A549 treated with ZK216348 at 1 μM for 4 hours (cell line): Measurements from ENCODE around the gene NKAP. TPM values are rescaled to one million over a fixed set of nuclear protein-coding genes. Genes with fewer than 3 reads are reported as not detected.

Experiments
- total RNA-seq: library from RNA; stranded (reverse); fragments of 200-300 nt; extraction: Qiagen RNA extraction; gene quantifications from 5 replicates; pipeline ENCODE4 v1.2.3, GENCODE V29; 2022; ENCODE audit warnings: low read depth

NKAP gene
- 7.3 to 14.4 TPM (median 7.9 TPM) in 5 replicates for total RNA-seq

DNA sequence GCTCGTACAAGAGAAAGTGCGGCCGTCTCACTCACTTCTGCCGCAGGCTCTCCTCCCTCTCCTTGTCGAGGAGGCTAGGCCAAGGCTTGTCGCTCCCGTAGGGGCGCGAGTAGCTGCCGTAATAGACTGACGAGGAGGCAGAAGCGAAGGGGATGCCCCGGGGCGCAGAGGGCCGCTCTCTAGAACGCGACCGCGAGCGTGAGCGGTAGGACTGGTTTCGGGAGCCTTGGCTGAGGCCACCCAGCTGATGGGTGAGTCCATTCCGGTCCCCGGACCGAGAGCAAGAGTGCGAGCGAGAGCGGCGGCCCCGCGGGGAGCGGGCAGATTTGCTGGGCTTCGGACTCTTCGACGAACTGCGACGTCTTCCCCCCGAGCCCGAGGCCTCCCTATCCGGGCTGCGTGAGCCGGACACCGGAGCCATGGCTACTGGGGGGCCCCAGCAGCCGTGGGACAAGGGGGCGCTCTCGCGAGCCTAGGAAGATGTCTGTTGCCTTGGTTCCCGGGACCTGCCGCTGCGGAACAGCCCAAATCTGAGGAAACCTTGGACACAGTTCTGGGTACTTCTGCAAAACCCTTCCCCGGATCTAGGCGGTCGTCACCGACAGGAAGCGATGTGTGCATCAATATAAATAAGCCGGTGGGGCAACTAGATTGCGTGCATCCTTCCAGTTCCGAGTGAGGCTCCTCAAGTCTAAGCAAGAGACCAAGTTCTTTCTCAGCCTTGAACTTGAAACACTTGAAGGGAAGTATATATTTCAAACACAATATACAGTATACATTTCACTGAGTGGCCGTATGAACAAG lies at the start of gene NKAP:
NKAP (minus strand) TSS at position 567 of the 804 bp plus-strand sequence; CDS start at position 421, 146 bp downstream.

DNA sequence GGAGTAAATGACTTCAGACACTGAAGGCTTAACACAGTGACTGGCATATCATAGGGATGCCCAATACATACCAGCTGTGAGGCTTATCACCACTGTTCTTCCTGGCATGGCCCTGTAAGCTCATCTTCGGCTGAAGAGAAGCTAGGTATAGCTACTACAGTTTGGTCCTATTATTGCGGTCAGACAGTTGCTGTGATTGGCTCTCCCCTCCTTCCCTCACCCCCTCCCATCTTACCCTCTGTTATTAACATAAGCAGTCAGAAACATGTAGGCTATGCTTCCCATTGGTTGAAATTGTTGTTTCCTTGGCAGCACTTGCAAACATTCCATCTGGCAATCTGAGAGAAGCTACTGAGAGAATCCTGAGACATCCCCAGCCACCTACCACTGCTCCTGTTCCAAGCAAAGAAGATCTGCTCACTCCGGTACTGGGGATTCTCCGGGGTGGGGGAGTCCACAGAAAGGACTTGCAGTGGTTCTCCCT lies 47.7 kb downstream of the NKAP start, which contains the start of gene AKAP14:
AKAP14 (plus strand) TSS at position 51 of the 484 bp plus-strand sequence. CDS start 7,331 bp downstream, outside the sequence.

DNA sequence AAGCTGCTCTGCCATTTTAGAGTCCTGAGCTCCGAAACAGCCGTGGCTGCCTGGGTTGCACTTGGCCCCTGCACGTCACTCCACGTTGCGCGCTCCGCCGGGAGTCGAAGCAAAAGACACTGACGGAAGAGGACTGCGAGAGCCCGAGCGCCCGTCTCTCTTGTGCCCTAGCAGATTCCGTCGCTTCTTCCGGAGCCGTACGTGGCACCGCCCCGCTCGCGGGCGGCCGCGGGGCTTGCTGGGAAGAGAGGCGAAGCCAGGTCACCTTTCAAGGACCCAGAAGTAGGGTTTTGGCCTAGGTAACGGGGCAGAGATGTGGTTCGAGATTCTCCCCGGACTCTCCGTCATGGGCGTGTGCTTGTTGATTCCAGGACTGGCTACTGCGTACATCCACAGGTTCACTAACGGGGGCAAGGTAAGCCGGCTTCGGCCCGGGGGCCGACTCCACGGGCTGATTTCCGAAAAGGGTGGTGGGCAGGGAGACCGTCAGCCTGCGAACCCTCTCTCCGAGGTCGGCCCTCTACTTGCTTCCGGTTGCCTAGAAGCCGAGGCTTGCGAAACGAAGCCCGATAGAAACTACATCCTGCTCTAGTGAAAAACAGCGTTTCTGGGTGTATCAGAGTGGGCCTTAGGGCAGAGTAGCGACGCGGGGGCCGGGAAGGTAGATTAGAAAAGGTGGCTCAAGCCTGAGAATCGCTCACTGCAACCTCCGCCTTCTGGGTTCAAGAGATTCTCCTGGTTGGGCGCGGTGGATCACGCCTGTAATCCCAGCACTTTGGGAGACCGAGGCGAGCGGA lies 71.8 kb downstream of the NKAP start, which contains the start of the genes NDUFA1 and RNF113A:
NDUFA1 (plus strand) TSS at position 234 of the 797 bp plus-strand sequence; CDS start at position 314, 80 bp downstream.
RNF113A (minus strand) TSS at position 135 of the 797 bp plus-strand sequence; CDS start at position 15, 120 bp downstream.

Other genes starting within 250 kb of the NKAP start
- gene SOWAHD, start 185.2 kb downstream of the NKAP start, total RNA-seq: 0.29 TPM in 1 of 5 replicates, not detected in the others
- gene RPL39, start 152.1 kb downstream of the NKAP start, total RNA-seq: 3,268 to 6,888 TPM (median 3,499 TPM) in 5 replicates
- gene UPF3B, start 90.8 kb downstream of the NKAP start, total RNA-seq: 17.9 to 30.4 TPM (median 18.7 TPM) in 5 replicates
- 28.7 to 34.0 TPM (median 30.2 TPM) in 5 replicates for gene RNF113A, start 72.0 kb downstream of the NKAP start, total RNA-seq
- gene NDUFA1, start 71.9 kb downstream of the NKAP start, total RNA-seq: 228 to 396 TPM (median 256 TPM) in 5 replicates
- gene AKAP14, start 47.9 kb downstream of the NKAP start, total RNA-seq: not detected in 5 replicates
- gene RHOXF2B, start 133.9 kb upstream of the NKAP start, total RNA-seq: not detected in 5 replicates
- gene RHOXF1, start 172.2 kb upstream of the NKAP start, total RNA-seq: not detected in 5 replicates
- not detected in 5 replicates for gene RHOXF2, start 214.9 kb upstream of the NKAP start, total RNA-seq